ENCODE data around the gene PEX11A. TPM values are rescaled to one million over a fixed set of nuclear protein-coding genes. Genes with fewer than 3 reads are reported as not detected.
"Not testable (repeated sequence)": the region's sequence is repeated elsewhere in the genome, so short reads cannot be mapped to it uniquely, and the experiment has no call there.

The PEX11A gene, protein sequence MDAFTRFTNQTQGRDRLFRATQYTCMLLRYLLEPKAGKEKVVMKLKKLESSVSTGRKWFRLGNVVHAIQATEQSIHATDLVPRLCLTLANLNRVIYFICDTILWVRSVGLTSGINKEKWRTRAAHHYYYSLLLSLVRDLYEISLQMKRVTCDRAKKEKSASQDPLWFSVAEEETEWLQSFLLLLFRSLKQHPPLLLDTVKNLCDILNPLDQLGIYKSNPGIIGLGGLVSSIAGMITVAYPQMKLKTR
- 13.7 TPM for total RNA-seq

DNA sequence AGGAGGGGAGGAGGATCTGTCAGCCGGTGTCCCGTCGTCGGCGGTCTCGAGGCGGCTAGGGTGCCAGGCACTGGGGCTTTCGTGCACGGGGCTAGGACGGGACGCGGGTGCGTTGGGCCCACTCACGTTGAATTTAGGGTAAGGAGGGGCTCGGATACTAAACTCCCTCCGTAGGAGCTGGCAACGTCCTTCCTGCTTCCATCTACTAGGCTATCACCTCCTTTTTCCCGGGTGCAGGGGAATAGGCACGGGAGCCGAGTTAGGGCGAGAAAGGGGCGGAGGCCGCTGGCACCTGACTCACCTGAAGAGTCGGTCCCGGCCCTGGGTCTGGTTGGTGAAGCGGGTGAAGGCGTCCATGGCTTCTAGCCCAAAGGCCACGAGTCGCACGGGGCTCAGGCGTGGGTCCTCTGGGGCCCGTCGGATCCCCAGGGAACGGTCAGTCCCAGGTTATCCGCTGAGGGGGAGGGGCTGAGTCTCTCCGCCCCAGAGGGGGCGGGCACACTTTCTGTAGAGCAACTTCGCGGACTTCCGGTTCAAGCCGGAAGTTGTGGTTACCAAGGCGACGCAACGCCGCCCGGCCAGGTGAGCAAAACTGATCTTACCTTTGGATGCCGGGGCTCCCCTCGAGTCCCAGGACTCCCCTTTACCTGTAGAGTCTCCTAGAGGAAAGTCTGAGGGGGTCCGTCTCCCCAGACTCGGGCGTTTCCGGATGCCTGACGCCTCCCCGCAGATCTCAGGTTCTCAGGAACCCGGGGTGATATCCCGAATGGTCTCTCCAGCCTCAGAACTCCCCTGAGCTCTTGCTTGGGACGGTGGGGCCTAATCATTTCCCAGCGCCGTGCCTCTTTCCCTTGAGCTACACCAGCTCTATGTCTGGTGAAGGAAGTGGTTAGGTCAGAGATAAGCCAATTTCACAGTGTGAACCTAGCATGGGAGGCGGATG, at the start of gene PEX11A, which contains the start of gene WDR93:
PEX11A (minus strand) TSS at position 479 of the 943 bp plus-strand sequence; CDS start at position 357, 122 bp downstream.
WDR93 (plus strand) TSS at position 536 of the 943 bp plus-strand sequence. CDS start 10,936 bp downstream, outside the sequence.
- DNase-seq (ENCODE audit: low spot score), result peak; percentile 88

DNA sequence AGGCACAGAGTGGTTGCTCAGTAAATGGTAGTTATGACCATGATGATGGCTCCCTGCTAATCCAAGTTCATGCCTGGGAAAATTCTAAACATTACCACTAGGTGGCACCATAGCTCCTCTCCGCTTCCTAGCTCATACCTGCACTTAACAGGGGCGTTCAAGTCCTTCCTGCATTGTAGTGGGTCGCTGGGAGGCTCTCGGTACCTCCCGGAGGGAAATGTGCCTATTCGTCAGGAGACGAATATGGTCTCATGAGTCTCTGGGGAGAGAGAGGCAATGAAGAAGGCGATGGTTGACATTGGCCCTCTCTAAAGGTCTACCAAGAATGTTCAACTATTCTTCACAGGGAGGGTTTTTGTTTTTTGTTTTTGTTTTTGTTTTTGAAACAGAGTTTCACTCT, 49.6 kb upstream of the PEX11A start:
- peak; percentile 69 for DNase-seq (ENCODE audit: low spot score)

DNA sequence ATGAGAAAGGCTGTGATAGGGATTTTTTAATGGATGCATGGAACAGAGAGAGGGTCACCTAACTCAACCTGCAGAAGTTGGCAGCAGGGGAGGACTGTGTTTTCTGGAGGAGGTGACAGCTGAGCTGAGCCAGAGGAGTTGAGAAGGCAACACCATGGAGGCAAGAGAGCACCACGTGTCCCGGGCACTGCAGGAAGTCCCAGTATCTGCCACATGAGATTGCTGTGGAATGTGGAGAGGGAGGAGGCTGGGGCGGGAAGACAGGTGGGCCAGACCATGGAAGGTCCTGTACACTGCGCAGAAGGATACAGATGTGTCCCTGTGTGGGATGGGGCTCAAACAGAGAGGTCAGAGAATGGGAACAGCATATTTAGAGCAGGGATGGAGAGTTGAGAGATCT, 45.2 kb upstream of the PEX11A start:
- DNase-seq (ENCODE audit: low spot score), result no peak

DNA sequence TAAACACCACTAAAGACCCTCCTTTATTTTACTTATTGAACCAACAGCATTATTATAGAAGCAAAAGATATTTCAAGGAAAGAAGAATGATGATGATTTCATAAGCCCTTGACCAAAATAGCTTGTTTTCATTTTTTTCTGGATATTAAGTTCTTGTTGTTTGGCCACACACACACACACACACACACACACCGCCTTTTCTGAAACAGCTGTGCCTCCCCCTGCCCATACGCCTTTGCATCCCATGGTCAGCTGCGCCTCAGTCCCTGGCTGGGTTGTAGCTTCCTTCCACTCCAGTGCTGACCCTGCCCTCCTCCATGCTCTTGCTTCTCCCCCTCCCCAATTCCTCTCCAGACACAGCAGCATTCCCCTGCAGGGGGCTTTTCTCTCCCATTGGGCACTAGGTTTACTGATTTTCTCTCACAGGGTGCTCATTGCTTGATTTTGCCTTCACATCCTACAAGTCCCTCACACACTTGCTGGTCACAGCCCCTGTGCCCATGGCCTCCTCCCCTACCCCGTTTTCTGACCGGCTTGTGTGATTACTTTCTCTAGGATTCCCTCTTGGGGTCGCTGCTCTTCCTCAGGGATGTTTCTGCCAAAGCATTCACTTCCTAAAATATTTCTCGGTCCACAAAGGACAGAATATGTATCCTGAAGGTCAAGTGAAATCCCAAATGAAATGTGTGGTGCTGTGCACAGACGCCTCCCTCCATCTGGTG, 42.1 kb upstream of the PEX11A start:
- no peak for DNase-seq (ENCODE audit: low spot score)

DNA sequence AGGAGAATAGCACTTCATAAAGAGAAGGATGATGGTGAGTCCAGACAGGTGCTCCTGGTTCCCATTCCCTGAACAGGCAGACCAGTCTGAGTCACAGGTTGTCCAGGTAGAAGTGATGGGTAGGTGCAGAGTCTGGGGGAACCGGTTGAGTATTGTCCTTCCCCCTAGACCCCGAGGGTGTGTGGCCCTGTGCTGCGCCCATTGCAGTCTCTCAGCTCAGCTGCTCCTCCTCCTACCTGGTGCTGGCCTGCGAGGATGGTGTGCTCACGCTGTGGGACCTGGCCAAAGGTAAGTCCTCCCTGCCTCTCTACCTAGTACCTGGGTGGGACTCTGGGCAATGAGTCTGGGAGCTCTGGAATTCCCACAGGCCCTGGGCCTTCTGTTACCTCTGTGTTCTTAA, 40.7 kb upstream of the PEX11A start:
- no peak for DNase-seq (ENCODE audit: low spot score)

DNA sequence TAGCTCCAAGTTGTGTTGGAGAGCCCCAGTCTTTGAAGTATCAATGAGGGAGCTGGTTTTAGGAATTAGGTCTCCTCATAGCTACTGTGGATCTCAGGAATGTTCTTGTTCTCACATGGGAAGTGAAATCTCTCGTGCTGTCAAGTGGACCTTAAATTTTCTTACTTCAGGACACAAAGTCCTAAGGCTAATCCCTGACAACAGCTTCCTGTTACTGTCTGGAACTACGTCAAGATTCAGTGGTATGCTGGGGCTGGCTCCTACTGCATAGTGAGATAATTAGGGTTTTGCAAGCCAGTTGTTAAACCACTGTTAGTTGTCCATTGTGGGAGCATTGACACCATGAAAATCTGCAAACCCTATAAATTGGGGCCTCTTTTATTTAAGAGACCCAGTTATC, 37.7 kb upstream of the PEX11A start:
- DNase-seq (ENCODE audit: low spot score), result no peak

DNA sequence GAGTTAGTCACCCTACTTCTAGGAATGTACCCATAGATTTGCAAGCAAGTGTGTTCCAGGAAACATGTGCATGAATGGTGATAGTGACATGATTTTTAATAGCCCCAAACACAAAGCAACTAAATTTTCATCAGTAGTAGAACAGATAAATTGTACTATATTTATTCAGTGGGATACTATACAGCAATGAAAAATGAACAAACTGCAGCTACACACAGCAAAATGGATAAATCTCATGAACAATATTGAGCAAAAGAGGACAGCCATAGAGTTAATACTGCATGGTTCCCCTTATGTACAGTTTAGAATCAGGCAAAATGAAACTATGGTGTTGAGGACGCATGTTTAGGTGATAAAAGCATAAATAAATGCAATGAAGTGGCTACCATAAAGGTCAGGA, 34.5 kb upstream of the PEX11A start:
- no peak for DNase-seq (ENCODE audit: low spot score)

DNA sequence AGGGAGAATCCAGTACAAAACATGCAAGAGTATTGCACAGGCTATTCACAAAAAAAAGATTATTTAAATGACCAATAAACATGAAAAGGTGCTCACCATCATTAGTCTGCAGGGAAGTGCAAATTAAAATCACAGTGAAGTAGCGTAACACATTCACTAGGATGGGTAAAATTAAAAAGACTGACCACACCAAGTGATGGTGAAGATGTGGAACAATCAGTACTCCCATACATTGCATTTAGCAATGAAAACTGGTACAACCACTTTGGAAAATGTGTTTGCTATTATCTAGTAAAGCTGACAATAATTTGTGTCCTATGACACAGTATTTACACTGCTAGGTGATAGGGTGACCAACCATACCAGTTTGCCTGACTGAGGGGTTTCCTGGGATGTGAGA, 34.1 kb upstream of the PEX11A start:
- no peak for DNase-seq (ENCODE audit: low spot score)

DNA sequence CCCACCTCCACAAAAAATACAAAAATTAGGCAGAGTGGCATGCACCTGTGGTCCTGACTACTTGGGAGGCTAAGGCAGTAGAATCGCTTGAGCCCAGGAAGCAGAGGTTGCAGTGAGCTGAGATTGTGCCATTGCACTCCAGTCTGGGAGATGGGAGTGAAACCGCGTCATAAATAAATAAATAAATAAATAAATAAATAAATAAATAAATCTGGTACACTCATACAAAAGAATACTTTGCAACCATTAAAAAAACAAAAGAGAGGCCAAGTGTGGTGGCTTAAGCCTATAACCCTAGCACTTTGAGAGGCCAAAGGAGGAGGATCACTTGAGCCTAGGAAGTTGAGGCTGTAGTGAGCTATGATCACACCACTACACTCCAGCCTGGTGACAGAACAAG, 32.5 kb upstream of the PEX11A start:
- no peak for DNase-seq (ENCODE audit: low spot score)

DNA sequence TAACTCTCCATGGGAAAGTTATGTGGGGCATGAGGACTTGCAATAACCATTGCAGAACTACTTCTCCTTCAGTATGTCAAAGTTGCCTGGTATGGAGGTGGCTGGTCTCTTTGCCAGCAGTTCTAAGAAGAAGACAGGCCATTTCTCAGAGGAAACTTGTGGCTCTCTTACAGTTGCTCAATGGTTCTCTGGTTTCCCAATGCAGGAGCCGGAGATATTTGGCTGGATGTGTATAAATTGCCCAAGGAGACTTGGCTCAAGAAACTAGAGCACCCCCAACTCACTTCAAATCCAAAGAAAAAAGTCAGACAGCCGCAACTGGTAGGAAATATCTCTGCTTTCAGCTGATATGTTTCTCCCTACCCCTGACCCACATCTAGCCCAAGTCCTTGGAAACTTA, 24.2 kb upstream of the PEX11A start:
- DNase-seq (ENCODE audit: low spot score), result no peak

DNA sequence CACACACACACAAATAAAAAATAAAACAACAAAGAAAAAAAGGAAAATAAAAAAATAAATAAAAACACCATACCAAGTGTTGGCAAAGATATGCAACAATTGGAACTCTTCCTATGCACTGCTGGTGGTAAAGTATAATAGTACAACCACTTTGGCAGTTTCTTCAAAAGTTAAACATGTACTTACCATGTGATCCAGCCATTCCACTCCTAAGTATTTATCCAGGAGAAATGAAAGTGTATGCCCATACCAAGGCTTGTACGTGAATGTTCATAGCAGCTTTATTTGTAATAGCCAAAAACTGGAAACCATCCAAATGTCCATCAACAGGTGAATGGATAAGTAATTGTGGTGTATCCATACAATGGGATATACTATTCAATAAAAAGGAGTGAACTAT, 17.0 kb upstream of the PEX11A start:
- DNase-seq (ENCODE audit: low spot score), result no peak

DNA sequence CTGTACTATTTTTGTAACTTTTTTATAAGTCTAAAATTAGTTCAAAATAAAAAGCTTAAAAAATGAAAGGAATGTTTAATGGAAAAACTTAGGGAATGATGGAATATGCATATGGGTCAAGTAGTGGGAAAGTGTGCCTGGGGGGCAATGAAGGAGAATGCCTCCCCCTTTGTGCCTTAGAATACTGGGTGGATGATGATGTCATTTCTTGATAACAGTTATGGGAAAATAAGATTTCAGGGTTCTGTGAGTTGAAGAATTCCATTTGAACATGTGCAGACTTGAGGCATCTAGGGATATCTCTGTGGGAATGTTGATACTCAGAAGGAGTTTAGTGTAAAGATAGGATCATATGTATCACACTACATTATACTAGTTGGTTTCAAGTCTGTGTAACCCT, 13.9 kb upstream of the PEX11A start:
- DNase-seq (ENCODE audit: low spot score), result no peak

DNA sequence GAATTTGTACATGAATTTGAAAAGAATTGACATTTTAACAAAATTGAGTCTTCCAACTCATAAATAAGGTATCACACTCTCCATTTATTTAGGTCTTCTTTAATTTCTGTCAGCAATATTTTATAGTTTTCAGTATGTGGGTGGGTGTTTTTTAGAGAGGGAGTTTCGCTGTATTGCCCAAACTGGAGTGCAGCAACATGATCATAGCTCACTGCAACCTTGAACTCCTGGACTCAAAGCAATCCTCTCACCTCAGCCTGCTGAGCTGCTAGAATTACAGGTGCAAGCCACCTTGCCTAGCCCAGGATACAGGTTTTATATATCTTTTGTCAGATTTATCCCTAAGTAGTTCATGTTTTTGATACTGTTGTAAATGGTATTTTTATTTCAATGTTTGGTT, 4.6 kb upstream of the PEX11A start:
- DNase-seq (ENCODE audit: low spot score), result no peak

DNA sequence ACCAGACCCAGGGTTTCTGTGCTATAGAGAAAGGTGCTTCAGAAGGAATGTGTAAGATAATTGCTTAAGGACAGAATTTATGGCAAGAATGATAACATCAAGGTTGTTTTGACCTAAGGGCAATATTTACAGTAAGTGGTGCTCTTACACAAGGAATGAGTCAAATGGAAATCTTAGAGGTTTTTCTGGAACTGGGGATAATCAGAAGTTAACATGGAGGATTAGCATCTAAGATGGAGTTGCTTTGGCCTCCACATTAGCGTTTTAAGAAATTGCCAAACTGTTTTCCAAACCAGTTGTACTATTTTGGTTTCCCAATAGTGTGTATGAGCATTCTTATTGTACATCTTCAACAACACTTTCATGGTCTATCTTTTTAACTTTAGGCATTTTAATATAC, 3.1 kb upstream of the PEX11A start:
- no peak for DNase-seq (ENCODE audit: low spot score)

DNA sequence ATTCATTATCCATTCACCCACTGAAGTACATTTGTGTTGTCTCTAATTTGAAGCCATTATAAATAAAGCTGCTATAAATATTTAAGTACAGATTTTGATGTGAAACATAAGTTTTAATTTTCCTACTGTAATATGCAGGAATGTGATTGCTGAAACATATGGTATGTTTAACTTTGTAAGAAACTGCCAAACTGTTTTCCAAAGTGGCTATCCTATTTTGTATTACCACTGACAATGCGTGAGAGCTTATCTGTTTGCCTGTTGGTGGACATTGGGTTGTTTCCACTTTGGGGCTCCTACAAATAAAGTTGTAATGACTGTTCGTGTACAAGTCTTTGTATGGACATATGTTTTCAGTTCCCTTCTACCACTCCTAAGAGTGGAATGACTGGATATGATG, 2.5 kb upstream of the PEX11A start:
- DNase-seq (ENCODE audit: low spot score), result no peak

DNA sequence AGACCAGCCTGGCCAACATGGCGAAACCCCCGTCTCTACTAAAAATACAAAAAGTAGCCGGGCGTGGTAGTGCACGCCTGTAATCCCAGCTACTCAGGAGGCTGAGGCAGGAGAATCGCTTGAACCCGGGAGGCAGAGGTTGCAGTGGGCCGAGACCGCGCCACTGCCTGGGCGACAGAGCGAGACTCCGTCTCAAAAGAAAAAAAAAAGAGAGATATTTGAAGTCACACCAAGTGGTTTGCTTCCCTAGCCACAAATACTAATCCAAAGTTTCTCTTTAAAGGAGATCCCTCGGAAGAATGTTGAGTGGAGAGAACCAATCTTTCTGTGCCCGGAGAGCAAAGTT, 651 bp downstream of the PEX11A start:
- DNase-seq (ENCODE audit: low spot score), result not testable (repeated sequence)

DNA sequence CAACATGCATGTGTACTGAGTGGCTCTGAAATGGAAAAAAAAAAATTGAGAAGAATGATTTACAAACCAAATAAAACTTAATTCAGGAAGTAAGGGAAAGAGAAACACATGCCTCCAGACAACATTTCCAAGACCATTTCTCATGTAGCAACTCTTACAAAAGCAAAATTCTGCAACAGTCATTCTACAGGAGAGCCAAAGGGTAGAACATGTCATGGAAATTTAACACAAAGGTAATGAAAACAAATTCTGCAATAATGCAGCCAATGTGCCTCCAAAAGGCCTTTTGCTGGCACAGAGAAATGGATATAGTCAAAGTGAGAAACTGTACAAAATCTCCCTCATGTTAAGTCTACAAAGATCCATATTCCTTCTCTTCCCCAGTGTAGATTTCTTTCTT, 4.0 kb downstream of the PEX11A start:
- no peak for DNase-seq (ENCODE audit: low spot score)

DNA sequence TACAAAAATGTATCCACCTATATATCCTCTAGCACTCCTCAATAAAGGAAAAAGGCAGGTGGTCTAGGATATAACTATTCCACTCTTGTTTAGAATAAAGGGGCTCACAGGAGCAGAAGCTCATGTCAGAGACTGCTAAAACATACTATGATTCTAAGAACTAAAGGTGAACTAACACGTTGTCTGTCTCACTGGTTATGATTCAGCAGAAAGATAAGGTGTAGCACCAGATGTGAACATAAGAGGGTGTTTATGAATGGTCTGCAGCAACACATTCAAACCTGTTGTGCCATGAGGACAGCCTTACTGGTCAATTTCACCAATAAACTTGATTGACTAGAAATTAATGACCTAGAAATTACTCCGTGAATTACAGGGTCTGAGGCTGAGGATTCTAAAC, 4.6 kb downstream of the PEX11A start:
- DNase-seq (ENCODE audit: low spot score), result no peak

DNA sequence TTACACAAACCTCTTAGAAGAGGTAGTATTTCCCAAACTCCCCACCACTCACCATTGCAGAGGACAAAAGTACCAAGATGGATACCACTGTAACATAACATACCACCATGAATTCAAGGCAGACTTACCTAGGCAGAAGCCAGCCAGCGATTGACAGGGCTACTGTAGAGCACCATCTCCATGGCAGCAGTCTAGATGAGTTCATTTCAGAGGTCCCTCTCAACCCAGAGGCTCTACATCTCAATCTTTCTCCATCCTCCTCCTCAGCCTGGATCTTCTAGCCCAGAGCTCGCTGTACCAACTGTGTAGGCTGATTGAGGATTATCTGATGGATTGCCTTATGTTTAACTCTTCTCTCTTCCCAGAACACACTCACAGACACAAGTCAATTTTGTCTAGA, 9.4 kb downstream of the PEX11A start:
- DNase-seq (ENCODE audit: low spot score), result no peak

DNA sequence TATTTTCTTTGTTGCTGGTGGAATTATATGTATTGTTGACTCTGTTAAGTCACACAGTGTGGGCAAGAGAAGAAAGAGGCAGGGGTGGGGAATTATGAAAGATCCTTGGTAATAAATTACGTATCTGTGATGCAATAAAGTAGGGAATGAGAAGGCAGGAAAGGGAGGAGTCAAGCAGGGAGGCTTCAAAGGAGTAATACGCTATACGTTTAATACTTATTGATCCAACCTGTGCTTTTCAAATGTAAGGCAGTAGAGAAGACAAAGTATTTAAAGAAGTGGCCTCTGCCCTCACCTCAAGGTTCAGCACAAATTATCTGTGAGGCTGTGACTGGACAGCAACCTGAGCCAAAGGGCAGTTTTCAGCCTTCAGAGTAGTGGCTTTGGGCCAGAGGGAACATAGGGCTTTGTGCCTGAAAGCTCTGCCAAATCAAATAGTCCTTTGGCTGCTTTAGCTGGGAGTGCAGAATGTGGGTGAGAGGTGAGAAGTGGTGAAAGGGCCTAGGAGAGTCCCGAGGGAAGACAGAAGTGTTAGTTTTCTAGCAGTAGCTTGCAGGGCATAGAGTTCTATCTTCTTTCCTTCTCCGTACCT, 10.2 kb downstream of the PEX11A start:
- DNase-seq (ENCODE audit: low spot score), result peak; percentile 89

DNA sequence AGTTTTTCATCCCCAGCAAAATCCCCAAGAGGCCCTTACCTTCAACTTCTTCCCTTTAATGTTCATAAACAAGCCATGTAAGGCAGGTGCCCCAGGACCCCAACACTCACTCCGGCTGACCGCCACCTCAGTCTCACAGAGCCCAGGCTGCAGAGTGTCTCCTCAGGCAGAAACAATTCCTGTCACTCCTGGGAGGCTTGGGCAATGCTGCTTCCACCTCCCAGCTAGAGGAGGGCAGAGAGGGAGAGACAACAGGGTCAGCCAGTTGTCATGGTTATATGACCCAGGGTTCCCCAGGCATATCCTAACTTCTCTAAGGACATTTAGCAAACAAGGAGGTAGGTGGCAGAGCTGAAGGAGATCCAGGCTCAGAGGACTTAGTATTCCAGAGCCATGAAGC, 11.3 kb downstream of the PEX11A start, which contains the start of gene PLIN1:
PLIN1 (minus strand) TSS at position 156 of the 400 bp plus-strand sequence. CDS start 1,878 bp downstream, outside the sequence.
- no peak for DNase-seq (ENCODE audit: low spot score)

DNA sequence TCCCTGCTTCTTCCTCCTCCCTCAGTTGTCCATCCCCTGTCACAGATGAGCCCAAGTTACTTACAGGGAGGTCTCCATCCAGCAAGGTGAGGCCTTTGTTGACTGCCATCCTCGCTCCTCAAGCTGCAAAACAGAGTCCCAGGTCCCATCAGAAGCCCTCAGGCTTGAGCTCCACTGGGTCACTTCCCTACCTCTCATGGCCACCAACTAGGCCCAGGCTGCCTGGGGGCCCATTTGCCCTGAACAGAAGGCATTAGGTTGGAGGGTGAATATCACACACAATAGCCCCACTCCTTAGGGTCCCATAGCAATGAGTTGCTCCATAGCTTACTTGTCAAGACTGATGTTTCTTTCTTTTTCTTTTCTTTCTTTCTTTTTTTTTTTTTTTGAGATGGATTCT, 13.2 kb downstream of the PEX11A start:
- no peak for DNase-seq (ENCODE audit: low spot score)

Data from mucosa of gallbladder (tissue), 1 donor.